Measurements from ENCODE around the gene HLA-DRB1. TPM values are rescaled to one million over a fixed set of nuclear protein-coding genes. Genes with fewer than 3 reads are reported as not detected.
"Not testable (repeated sequence)": the region's sequence is repeated elsewhere in the genome, so short reads cannot be mapped to it uniquely, and the experiment has no call there.

HLA-DRB1 gene
- total and polyA plus RNA-seq, 8 donors: 4.1 to 111 (median 24.2) TPM

DNA sequence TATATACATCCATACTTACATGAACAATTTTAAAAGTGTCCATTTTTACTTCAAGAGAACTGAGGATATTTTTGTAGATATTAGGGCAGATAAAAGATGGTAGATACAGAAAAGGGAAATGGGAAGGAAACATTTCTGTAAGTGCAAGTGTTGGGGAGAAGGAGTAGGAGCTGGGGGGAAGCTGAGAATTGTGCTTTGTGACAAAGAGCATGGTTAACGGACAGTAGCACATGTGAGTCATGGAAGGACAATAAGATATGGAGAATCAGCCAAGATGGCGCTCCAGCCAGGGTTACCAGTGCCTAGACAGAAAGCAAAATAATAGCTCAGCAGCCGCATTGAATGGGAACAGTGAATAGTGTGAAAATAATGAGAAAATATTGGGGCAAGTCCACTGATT, 12.7 kb upstream of the HLA-DRB1 start:
- no peaks in the 10 kb centered on the region for H3K36me3 ChIP-seq
- H3K9me3 ChIP-seq: no peaks in the 10 kb centered on the region
- DNase-seq: no peak
- H3K27ac ChIP-seq: no peak overlapping the region
- H3K4me3 ChIP-seq: no peak overlapping the region
- peaks cover 0 to 3% (median 0%) of the 10 kb centered on the region in 4 donors for H3K4me1 ChIP-seq
- TF ChIP-seq EP300 (IDR thresholded peaks at IDR 0.05): no peak
- no peak for TF ChIP-seq POLR2A (IDR thresholded peaks at IDR 0.05)
- TF ChIP-seq POLR2AphosphoS5 (IDR thresholded peaks at IDR 0.05): no peak
- no peak for TF ChIP-seq CTCF (IDR thresholded peaks at IDR 0.05)
- intact Hi-C loops (cut with DNase I; ENCODE audit: low total_unique reads): no loop called here
- 60 to 79% (median 63%) methylated on average over 3 of the region's 3 CpGs for WGBS, 5 donors
- H3K27me3 ChIP-seq: no peaks in the 10 kb centered on the region

DNA sequence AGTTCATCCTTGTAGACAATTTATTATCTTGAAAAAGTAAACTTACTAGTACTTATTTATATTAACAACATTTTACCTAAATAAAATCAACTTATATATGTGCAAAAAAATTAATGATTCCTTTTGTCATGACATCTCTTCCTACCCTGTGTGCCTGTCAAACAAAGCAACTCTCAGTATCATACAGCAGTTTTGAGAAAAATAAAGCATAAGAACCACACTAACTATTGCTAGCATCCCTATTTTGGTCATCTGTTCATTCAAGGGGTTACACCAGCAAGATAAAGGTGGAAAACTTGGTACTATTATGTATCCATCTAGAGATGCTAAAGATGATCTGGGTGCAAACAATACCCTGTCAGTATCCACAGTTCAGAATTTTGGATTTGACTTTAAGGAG, 7.4 kb upstream of the HLA-DRB1 start:
- Histone ChIP-seq H3K27ac (no peak overlapping the region), H3K27me3 (no peaks in the 10 kb centered on the region), H3K9me3 (no peaks in the 10 kb centered on the region), H3K4me1 (no peaks in the 10 kb centered on the region), H3K36me3 (no peaks in the 10 kb centered on the region), H3K4me3 (no peak overlapping the region)
- no peak for TF ChIP-seq POLR2A (IDR thresholded peaks at IDR 0.05)
- no peak for TF ChIP-seq POLR2AphosphoS5 (IDR thresholded peaks at IDR 0.05)
- TF ChIP-seq CTCF (IDR thresholded peaks at IDR 0.05): no peak
- TF ChIP-seq EP300 (IDR thresholded peaks at IDR 0.05): no peak
- intact Hi-C loops (cut with DNase I; ENCODE audit: low total_unique reads): no loop called here
- DNase-seq: no peak

GRCh38 chr6:32590713-32591112, 1.1 kb upstream of the HLA-DRB1 start:
- H3K36me3 ChIP-seq; H3K27me3 ChIP-seq; H3K4me1 ChIP-seq; H3K27ac ChIP-seq; intact Hi-C loops (cut with DNase I; ENCODE audit: low total_unique reads); DNase-seq; H3K4me3 ChIP-seq; H3K9me3 ChIP-seq: not testable (repeated sequence)
- 76 to 90% methylated on average over 9 to 10 of the region's 10 CpGs; no CpG with 5 or more reads in 3 of the 5 donors for WGBS, 5 donors

- Histone ChIP-seq H3K27me3 (no peaks in the 10 kb centered on the region), H3K27ac (no peak overlapping the region), H3K36me3 (no peaks in the 10 kb centered on the region), H3K9me3 (no peaks in the 10 kb centered on the region), H3K4me1 (no peaks in the 10 kb centered on the region), H3K4me3 (no peak overlapping the region)
- intact Hi-C loops (cut with DNase I; ENCODE audit: low total_unique reads): loop anchor here (10.0 kb wide), 1 partner anchor 63 kb away; no protein-coding TSS in a partner anchor
- 70 to 93% (median 83%) methylated on average over 2 of the region's 2 CpGs for WGBS, 5 donors
- no peak for DNase-seq
- no peak for TF ChIP-seq EP300 (IDR thresholded peaks at IDR 0.05)
- TF ChIP-seq POLR2A (IDR thresholded peaks at IDR 0.05): no peak
- no peak for TF ChIP-seq CTCF (IDR thresholded peaks at IDR 0.05)
- no peak for TF ChIP-seq POLR2AphosphoS5 (IDR thresholded peaks at IDR 0.05)
Measured at GRCh38 chr6:32588156-32588555, 1.5 kb downstream of the HLA-DRB1 start.

DNA sequence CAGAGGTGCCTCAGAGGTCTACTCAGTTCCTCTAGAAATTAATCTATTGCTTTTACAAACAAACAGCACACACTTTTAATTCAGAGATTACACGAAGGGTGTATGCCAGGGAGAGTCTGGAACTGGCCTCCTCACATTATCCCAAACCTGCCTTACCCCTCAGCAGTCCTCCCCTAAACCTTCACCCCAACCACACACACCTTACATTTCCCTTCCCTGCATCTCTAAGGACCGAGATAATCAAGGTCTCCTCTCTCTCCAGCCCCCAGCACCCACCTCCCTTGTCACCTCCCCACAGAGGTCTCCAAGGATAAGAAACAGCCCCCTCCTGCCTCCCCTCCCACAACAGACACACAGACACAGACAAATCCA, 6.1 kb downstream of the HLA-DRB1 start:
- WGBS, 5 donors: 0 to 19% (median 3%) methylated on average over 2 of the region's 2 CpGs

More for the DNA sequence above, 6.1 kb downstream of the HLA-DRB1 start:
- Histone ChIP-seq H3K36me3 (no peaks in the 10 kb centered on the region), H3K9me3 (no peaks in the 10 kb centered on the region), H3K4me1 (no peaks in the 10 kb centered on the region), H3K4me3 (no peak overlapping the region), H3K27ac (no peak overlapping the region), H3K27me3 (no peaks in the 10 kb centered on the region)
- no peak for DNase-seq
- TF ChIP-seq POLR2AphosphoS5 (IDR thresholded peaks at IDR 0.05) (no peak), CTCF (IDR thresholded peaks at IDR 0.05) (no peak), EP300 (IDR thresholded peaks at IDR 0.05) (no peak), POLR2A (IDR thresholded peaks at IDR 0.05) (no peak)
- intact Hi-C loops (cut with DNase I; ENCODE audit: low total_unique reads): loop anchor here (10.0 kb wide), 1 partner anchor 59 kb away; no protein-coding TSS in a partner anchor
